Spleen (tissue), 11 donors: ENCODE measurements around the gene PIP5KL1. TPM values are rescaled to one million over a fixed set of nuclear protein-coding genes. Genes with fewer than 3 reads are reported as not detected.

ENCODE experiments used
- DNase-seq: peaks from one replicate; pipeline ENCODE4 v3.0.0-alpha.2; 2020
- H3K27ac ChIP-seq, 8 donors: fragments of 200-600 bp; sonication (generic) in 7 of 8; 1 replicate in 4 of 8; 2 replicates in 4 of 8; pipeline versions ENCODE4 v1.5.0 to v1.8.0; 2016 to 2021; ENCODE audit warnings: inconsistent platforms in 4 of 8, mild to moderate bottlenecking in 4 of 8, moderate library complexity in 1 of 8
- H3K27me3 ChIP-seq, 7 donors: fragments of 200-600 bp; sonication (generic) in 6 of 7; replicated peaks in 1 of 7; 1 replicate in 4 of 7; 2 replicates in 3 of 7; pipeline versions ENCODE4 v1.5.0 to v1.8.0; 2016 to 2021; ENCODE audit warnings: inconsistent platforms in 3 of 7, mild to moderate bottlenecking in 1 of 7
- H3K36me3 ChIP-seq, 6 donors: fragments of 200-600 bp; sonication (generic) in 5 of 6; 1 replicate in 4 of 6; 2 replicates in 2 of 6; pipeline versions ENCODE4 v1.5.0 to v1.8.0; 2016 to 2021; ENCODE audit warnings: inconsistent platforms in 2 of 6
- H3K4me1 ChIP-seq, 6 donors: fragments of 200-600 bp; sonication (generic) in 5 of 6; 1 replicate in 3 of 6; 2 replicates in 3 of 6; pipeline versions ENCODE4 v1.5.0 to v1.8.0; 2016 to 2021; ENCODE audit warnings: inconsistent platforms in 3 of 6
- H3K4me3 ChIP-seq, 8 donors: fragments of 200-600 bp; sonication (generic) in 7 of 8; 1 replicate in 4 of 8; 2 replicates in 4 of 8; pipeline versions ENCODE4 v1.5.0 to v1.8.0; 2016 to 2021; ENCODE audit warnings: inconsistent platforms in 4 of 8, mild to moderate bottlenecking in 4 of 8, moderate library complexity in 2 of 8
- H3K9me3 ChIP-seq, 8 donors: fragments of 200-600 bp; sonication (generic) in 7 of 8; 1 replicate in 4 of 8; 2 replicates in 4 of 8; pipeline versions ENCODE4 v1.5.0 to v1.8.0; 2016 to 2021; ENCODE audit warnings: inconsistent platforms in 4 of 8
- CTCF ChIP-seq, 11 experiments: fragments of 200-600 bp in 7 of 11; fragments of 450-650 bp in 4 of 11; sonication (generic) in 4 of 11; IDR thresholded peaks in 8 of 11; conservative IDR thresholded peaks in 3 of 11; 1 replicate in 7 of 11; 2 replicates in 4 of 11; pipeline versions ENCODE4 v1.4.0 to v1.8.0; 2016 to 2021; ENCODE audit warnings: antibody characterized with exemption in 11 of 11, inconsistent platforms in 4 of 11, mild to moderate bottlenecking in 1 of 11
- POLR2A ChIP-seq, 3 donors: fragments of 450-650 bp; IDR thresholded peaks; one replicate each; pipeline ENCODE4 v1.5.1; 2017; ENCODE audit warnings: antibody characterized with exemption in 3 of 3, mild to moderate bottlenecking in 1 of 3
- POLR2AphosphoS5 ChIP-seq, 3 donors: sonication (generic); formaldehyde crosslinking; IDR thresholded peaks; one replicate each; pipeline ENCODE4 v1.5.1; 2017; ENCODE audit warnings: antibody characterized with exemption in 3 of 3
- WGBS, 5 donors: extraction: QIAGEN DNeasy Blood & Tissue Kit in 3 of 5; methylation state at CpG; one replicate each; pipeline versions ENCODE4 v1.1.5 to v1.1.7; 2013 to 2018; 5-methylcytosine and 5-hydroxymethylcytosine counted together
- intact Hi-C: fragments of 100-400 bp; cut with DNase I; formaldehyde crosslinking; loops from one replicate; pipeline ENCODE4 v1.15.0; 2023; ENCODE audit warnings: low total_unique reads
- polyA plus RNA-seq, 3 donors: library from polyadenylated mRNA; stranded (reverse); fragments of 200-250 nt; gene quantifications; one replicate each; pipeline ENCODE4 v1.2.1, GENCODE V29; 2013
- total RNA-seq, 7 donors: library from RNA; depleted of rRNA in 3 of 7; stranded (reverse); fragments of >200 nt in 3 of 7; fragmentation: NEBNext Ultra II Directional in 4 of 7; extraction: Animal tissue kit (Norgen Biotek cat#: 25700) in 4 of 7; gene quantifications; one replicate each; pipeline versions ENCODE4 v1.1.0 to v1.2.1, GENCODE V29; 2016 to 2021
- donor health status: healthy with polysubstance abuse.
- donor health status: DM: no; HTN: no; CAD: no; lungs with moderate emphysema.
- donor health status: DM: no; HTN: no; CAD: no.
- donor health status: Bipolar disorder and iron deficiency.
- donor health status: healthy.
- donor health status: DM: no; HTN: no; CAD: no.
- donor health status: DM: yes; HTN: yes; CAD: no.

Gene PIP5KL1
- total and polyA plus RNA-seq, 10 donors = 0.13 to 3.6 (median 0.68) TPM; not detected in 2

GRCh38 chr9:127897193-127897692 lies 33.3 kb downstream of the PIP5KL1 start:
- WGBS, 5 donors = 20 to 68% (median 23%) methylated on average over 4 to 19 of the region's 19 CpGs
- Histone ChIP-seq H3K9me3 (peaks cover 0 to 34% (median 22%) of the 10 kb centered on the region in 8 donors), H3K4me3 (peak overlapping the region in 7 of 8 donors; percentile 15 to 94 (median 76)), H3K4me1 (peaks cover 34 to 78% (median 62%) of the 10 kb centered on the region in 6 donors), H3K27me3 (no peaks in the 10 kb centered on the region), H3K36me3 (peaks cover 8 to 48% (median 40%) of the 10 kb centered on the region in 6 donors), H3K27ac (peak overlapping the region; percentile 27 to 92 (median 90))
- TF ChIP-seq POLR2A (IDR thresholded peaks at IDR 0.05) (no peak), POLR2AphosphoS5 (IDR thresholded peaks at IDR 0.05) (peak; percentile 19 to 69 (median 58))
- intact Hi-C loops = no loop called here
- DNase-seq = peak; percentile 81

DNA sequence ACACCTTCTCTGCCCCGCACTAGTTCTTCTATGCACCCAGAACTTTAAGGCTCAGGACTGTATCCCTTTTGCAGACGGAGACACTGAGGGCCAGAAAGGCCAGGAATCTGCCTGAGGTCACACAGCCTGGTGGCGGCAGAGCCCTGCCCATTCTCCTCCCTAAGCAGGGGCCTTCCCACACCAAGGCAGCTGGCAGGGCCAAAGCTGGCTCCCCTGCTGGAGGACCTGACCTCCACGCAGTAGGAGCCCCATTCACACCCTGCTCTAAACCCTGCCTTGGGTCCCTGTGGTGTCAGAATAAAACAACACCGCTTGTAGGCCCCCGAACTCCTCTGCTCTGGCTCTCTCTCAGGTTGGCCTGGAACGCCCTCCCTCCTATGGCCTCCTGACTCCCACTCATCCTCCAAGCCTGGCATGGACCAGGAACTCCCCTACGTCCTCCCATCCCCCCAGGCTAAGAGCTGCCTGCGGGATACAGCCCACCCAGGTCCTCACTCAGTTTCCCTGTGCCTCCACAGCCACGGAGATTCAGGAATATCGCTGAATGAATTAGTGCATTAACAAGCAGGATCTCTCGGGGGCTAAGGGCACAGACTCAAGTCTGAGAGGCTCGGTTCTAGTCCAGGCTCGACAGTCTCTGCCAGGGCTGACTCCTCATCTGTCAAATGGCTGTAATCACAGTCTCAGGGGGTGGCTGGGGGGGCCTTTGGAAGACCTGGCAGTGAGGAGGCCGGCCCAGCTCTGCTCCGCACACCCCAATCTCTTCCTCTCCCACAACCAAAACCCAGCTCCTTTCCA lies 34.0 kb downstream of the PIP5KL1 start:
- Histone ChIP-seq H3K27me3 (no peaks in the 10 kb centered on the region), H3K4me1 (peaks cover 31 to 72% (median 56%) of the 10 kb centered on the region in 6 donors), H3K36me3 (peaks cover 8 to 55% (median 44%) of the 10 kb centered on the region in 6 donors), H3K9me3 (peaks cover 0 to 34% (median 22%) of the 10 kb centered on the region in 8 donors), H3K27ac (peak overlapping the region in 7 of 8 donors; percentile 67 to 92 (median 91)), H3K4me3 (peak overlapping the region in 5 of 8 donors; percentile 72 to 94 (median 78))
- TF ChIP-seq POLR2AphosphoS5 (IDR thresholded peaks at IDR 0.05) (no peak), CTCF (IDR thresholded peaks at IDR 0.05 in 8 of 11, conservative IDR thresholded peaks at IDR 0.05 in 3 of 11) (no peak), POLR2A (IDR thresholded peaks at IDR 0.05) (no peak)
- intact Hi-C loops = no loop called here
- WGBS, 5 donors = 66 to 79% (median 77%) methylated on average over 13 to 16 of the region's 16 CpGs
- DNase-seq = peak; percentile 69

GRCh38 chr9:127895811-127896210 lies 34.8 kb downstream of the PIP5KL1 start:
- WGBS, 5 donors = 87 to 93% (median 92%) methylated on average over 8 of the region's 8 CpGs
- peaks cover 0 to 34% (median 22%) of the 10 kb centered on the region in 8 donors for H3K9me3 ChIP-seq
- DNase-seq = no peak
- H3K4me3 ChIP-seq = peak overlapping the region in 1 of 8 donors; percentile 94
- peaks cover 23 to 64% (median 48%) of the 10 kb centered on the region in 6 donors for H3K4me1 ChIP-seq
- H3K27me3 ChIP-seq = no peaks in the 10 kb centered on the region
- intact Hi-C loops = no loop called here
- no peak for TF ChIP-seq POLR2AphosphoS5 (IDR thresholded peaks at IDR 0.05)
- no peak for TF ChIP-seq CTCF (IDR thresholded peaks at IDR 0.05 in 8 of 11, conservative IDR thresholded peaks at IDR 0.05 in 3 of 11)
- no peak for TF ChIP-seq POLR2A (IDR thresholded peaks at IDR 0.05)
- peaks cover 8 to 60% (median 49%) of the 10 kb centered on the region in 6 donors for H3K36me3 ChIP-seq
- H3K27ac ChIP-seq = peak overlapping the region in 5 of 8 donors; percentile 89 to 92 (median 91)

- H3K4me3 ChIP-seq = no peak overlapping the region
- TF ChIP-seq POLR2AphosphoS5 (IDR thresholded peaks at IDR 0.05) (no peak), POLR2A (IDR thresholded peaks at IDR 0.05) (no peak), CTCF (IDR thresholded peaks at IDR 0.05 in 8 of 11, conservative IDR thresholded peaks at IDR 0.05 in 3 of 11) (no peak)
- no peak for DNase-seq
- intact Hi-C loops = no loop called here
- H3K27me3 ChIP-seq = no peaks in the 10 kb centered on the region
- 95 to 97% (median 97%) methylated on average over 4 of the region's 4 CpGs for whole genome bisulfite sequencing, 5 donors
- peaks cover 0 to 34% (median 22%) of the 10 kb centered on the region in 8 donors for H3K9me3 ChIP-seq
- no peak overlapping the region for H3K27ac ChIP-seq
- peaks cover 8 to 43% (median 29%) of the 10 kb centered on the region in 6 donors for H3K4me1 ChIP-seq
- peaks cover 13 to 84% (median 67%) of the 10 kb centered on the region in 6 donors for H3K36me3 ChIP-seq
These were observed 37.2 kb downstream of the PIP5KL1 start for GRCh38 chr9:127893392-127893791.
